IMR-90 (cell line): Measurements from ENCODE around the gene RPL15. TPM values are rescaled to one million over a fixed set of nuclear protein-coding genes. Genes with fewer than 3 reads are reported as not detected.

ENCODE experiments used
- CTCF ChIP-seq: conservative IDR thresholded peaks from 2 replicates; pipeline ENCODE4 v1.5.1; 2012; ENCODE audit warnings: mild to moderate bottlenecking, low read depth, low read length, improper control_type of control experiment
- polyA plus RNA-seq, 3 experiments: library from polyadenylated mRNA; depleted of rRNA; stranded (reverse); fragments of >200 nt; gene quantifications; 2 replicates each; pipeline ENCODE4 v1.2.3, GENCODE V29; 2012; ENCODE audit warnings: low replicate concordance in 1 of 3
- total RNA-seq: library from RNA; depleted of rRNA; stranded (reverse); fragments of >200 nt; gene quantifications from 2 replicates; pipeline ENCODE4 v1.2.3, GENCODE V29; 2012

Gene RPL15
- total and polyA plus RNA-seq, 2 of the 4 experiments (the other 2 are of a cell fraction) = 1,419 to 4,701 TPM

GRCh38 chr3:23913873-23914743 lies 2.8 kb upstream of the RPL15 start (continued):
- no peak for TF ChIP-seq CTCF
